GM23338 (cell line): ENCODE measurements around the gene MRPS12.

ENCODE experiments used
- CREB1 ChIP-seq: fragments of 250-450 bp; sonication (Bioruptor Pico); IDR thresholded peaks from 2 replicates; pipeline ENCODE4 v1.5.0; 2020; ENCODE audit warnings: low read depth, mild to moderate bottlenecking, moderate library complexity
- EZH2 ChIP-seq: fragments of 200-600 bp; sonication (generic); IDR thresholded peaks from one replicate; pipeline ENCODE4 v1.8.0; 2017; ENCODE audit warnings: antibody characterized with exemption, mild to moderate bottlenecking, low read depth; ENCODE audit not compliant: unreplicated experiment
- EZH2phosphoT487 ChIP-seq: fragments of 200-600 bp; sonication (generic); IDR thresholded peaks from one replicate; pipeline ENCODE4 v1.8.1; 2018; ENCODE audit warnings: antibody characterized with exemption; ENCODE audit not compliant: unreplicated experiment
- JUNB ChIP-seq: IDR thresholded peaks from one replicate; pipeline ENCODE4 v1.6.1; 2016; ENCODE audit warnings: antibody characterized with exemption; ENCODE audit not compliant: unreplicated experiment
- POLR2AphosphoS5 ChIP-seq: IDR thresholded peaks from 2 replicates; pipeline ENCODE4 v1.6.1; 2016; ENCODE audit warnings: antibody characterized with exemption, low read depth
- STAT1 ChIP-seq: IDR thresholded peaks from one replicate; pipeline ENCODE4 v1.6.1; 2016; ENCODE audit warnings: antibody characterized with exemption; ENCODE audit not compliant: unreplicated experiment
- TF ChIP-seq, protein P1 (sequence below), 2 experiments: fragments of 200-600 bp in 1 of 2; sonication (generic) in 1 of 2; conservative IDR thresholded peaks; 2 replicates each; pipeline versions ENCODE4 v1.5.1 to v1.6.1; 2016 to 2017; ENCODE audit warnings: antibody characterized with exemption in 2 of 2, low read depth in 2 of 2, mild to moderate bottlenecking in 2 of 2, moderate library complexity in 1 of 2
- TF ChIP-seq, protein P2 (sequence below): IDR thresholded peaks from one replicate; pipeline ENCODE4 v1.6.1; 2018; ENCODE audit warnings: antibody characterized with exemption; ENCODE audit not compliant: unreplicated experiment
- TF ChIP-seq, protein P3 (sequence below): IDR thresholded peaks from 2 replicates; pipeline ENCODE4 v1.6.1; 2016; ENCODE audit warnings: antibody characterized with exemption
- TF ChIP-seq, protein P4 (sequence below): fragments of 250-450 bp; sonication (Bioruptor Pico); IDR thresholded peaks from 2 replicates; pipeline ENCODE4 v1.5.0; 2020; ENCODE audit warnings: mild to moderate bottlenecking, moderate library complexity

DNA sequence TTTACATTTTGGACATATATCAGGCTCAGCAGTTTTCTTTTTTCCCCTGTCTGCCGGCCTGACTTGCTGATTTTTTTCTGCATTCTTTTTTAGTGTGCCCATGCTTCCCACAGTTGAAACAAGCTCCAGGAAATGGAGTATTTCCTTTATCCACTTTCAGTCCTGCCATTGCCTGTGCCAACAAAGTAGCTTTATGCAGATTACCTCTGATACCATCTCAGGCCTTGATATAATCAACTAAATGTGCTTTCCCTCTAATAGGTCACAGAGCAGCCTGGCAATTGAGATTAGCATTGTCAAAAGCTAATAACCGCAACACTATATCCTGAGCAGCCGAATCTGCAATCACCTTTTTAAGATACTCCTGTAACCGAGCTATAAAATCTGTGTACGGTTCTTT lies 9.2 kb downstream of the MRPS12 start:
- TF ChIP-seq EZH2 (no peak), POLR2AphosphoS5 (no peak), EZH2phosphoT487 (no peak), CREB1 (CRISPR knock-in tag) (no peak), JUNB (no peak), STAT1 (no peak)
- TF ChIP-seq, protein P1, sequence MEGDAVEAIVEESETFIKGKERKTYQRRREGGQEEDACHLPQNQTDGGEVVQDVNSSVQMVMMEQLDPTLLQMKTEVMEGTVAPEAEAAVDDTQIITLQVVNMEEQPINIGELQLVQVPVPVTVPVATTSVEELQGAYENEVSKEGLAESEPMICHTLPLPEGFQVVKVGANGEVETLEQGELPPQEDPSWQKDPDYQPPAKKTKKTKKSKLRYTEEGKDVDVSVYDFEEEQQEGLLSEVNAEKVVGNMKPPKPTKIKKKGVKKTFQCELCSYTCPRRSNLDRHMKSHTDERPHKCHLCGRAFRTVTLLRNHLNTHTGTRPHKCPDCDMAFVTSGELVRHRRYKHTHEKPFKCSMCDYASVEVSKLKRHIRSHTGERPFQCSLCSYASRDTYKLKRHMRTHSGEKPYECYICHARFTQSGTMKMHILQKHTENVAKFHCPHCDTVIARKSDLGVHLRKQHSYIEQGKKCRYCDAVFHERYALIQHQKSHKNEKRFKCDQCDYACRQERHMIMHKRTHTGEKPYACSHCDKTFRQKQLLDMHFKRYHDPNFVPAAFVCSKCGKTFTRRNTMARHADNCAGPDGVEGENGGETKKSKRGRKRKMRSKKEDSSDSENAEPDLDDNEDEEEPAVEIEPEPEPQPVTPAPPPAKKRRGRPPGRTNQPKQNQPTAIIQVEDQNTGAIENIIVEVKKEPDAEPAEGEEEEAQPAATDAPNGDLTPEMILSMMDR (conservative IDR thresholded peaks at IDR 0.05; ENCODE audit: low read depth in 2 of 2), result no peak
- TF ChIP-seq, protein P2, sequence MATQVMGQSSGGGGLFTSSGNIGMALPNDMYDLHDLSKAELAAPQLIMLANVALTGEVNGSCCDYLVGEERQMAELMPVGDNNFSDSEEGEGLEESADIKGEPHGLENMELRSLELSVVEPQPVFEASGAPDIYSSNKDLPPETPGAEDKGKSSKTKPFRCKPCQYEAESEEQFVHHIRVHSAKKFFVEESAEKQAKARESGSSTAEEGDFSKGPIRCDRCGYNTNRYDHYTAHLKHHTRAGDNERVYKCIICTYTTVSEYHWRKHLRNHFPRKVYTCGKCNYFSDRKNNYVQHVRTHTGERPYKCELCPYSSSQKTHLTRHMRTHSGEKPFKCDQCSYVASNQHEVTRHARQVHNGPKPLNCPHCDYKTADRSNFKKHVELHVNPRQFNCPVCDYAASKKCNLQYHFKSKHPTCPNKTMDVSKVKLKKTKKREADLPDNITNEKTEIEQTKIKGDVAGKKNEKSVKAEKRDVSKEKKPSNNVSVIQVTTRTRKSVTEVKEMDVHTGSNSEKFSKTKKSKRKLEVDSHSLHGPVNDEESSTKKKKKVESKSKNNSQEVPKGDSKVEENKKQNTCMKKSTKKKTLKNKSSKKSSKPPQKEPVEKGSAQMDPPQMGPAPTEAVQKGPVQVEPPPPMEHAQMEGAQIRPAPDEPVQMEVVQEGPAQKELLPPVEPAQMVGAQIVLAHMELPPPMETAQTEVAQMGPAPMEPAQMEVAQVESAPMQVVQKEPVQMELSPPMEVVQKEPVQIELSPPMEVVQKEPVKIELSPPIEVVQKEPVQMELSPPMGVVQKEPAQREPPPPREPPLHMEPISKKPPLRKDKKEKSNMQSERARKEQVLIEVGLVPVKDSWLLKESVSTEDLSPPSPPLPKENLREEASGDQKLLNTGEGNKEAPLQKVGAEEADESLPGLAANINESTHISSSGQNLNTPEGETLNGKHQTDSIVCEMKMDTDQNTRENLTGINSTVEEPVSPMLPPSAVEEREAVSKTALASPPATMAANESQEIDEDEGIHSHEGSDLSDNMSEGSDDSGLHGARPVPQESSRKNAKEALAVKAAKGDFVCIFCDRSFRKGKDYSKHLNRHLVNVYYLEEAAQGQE, result no peak
- TF ChIP-seq, protein P3, sequence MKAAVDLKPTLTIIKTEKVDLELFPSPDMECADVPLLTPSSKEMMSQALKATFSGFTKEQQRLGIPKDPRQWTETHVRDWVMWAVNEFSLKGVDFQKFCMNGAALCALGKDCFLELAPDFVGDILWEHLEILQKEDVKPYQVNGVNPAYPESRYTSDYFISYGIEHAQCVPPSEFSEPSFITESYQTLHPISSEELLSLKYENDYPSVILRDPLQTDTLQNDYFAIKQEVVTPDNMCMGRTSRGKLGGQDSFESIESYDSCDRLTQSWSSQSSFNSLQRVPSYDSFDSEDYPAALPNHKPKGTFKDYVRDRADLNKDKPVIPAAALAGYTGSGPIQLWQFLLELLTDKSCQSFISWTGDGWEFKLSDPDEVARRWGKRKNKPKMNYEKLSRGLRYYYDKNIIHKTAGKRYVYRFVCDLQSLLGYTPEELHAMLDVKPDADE, result no peak
- TF ChIP-seq, protein P4, sequence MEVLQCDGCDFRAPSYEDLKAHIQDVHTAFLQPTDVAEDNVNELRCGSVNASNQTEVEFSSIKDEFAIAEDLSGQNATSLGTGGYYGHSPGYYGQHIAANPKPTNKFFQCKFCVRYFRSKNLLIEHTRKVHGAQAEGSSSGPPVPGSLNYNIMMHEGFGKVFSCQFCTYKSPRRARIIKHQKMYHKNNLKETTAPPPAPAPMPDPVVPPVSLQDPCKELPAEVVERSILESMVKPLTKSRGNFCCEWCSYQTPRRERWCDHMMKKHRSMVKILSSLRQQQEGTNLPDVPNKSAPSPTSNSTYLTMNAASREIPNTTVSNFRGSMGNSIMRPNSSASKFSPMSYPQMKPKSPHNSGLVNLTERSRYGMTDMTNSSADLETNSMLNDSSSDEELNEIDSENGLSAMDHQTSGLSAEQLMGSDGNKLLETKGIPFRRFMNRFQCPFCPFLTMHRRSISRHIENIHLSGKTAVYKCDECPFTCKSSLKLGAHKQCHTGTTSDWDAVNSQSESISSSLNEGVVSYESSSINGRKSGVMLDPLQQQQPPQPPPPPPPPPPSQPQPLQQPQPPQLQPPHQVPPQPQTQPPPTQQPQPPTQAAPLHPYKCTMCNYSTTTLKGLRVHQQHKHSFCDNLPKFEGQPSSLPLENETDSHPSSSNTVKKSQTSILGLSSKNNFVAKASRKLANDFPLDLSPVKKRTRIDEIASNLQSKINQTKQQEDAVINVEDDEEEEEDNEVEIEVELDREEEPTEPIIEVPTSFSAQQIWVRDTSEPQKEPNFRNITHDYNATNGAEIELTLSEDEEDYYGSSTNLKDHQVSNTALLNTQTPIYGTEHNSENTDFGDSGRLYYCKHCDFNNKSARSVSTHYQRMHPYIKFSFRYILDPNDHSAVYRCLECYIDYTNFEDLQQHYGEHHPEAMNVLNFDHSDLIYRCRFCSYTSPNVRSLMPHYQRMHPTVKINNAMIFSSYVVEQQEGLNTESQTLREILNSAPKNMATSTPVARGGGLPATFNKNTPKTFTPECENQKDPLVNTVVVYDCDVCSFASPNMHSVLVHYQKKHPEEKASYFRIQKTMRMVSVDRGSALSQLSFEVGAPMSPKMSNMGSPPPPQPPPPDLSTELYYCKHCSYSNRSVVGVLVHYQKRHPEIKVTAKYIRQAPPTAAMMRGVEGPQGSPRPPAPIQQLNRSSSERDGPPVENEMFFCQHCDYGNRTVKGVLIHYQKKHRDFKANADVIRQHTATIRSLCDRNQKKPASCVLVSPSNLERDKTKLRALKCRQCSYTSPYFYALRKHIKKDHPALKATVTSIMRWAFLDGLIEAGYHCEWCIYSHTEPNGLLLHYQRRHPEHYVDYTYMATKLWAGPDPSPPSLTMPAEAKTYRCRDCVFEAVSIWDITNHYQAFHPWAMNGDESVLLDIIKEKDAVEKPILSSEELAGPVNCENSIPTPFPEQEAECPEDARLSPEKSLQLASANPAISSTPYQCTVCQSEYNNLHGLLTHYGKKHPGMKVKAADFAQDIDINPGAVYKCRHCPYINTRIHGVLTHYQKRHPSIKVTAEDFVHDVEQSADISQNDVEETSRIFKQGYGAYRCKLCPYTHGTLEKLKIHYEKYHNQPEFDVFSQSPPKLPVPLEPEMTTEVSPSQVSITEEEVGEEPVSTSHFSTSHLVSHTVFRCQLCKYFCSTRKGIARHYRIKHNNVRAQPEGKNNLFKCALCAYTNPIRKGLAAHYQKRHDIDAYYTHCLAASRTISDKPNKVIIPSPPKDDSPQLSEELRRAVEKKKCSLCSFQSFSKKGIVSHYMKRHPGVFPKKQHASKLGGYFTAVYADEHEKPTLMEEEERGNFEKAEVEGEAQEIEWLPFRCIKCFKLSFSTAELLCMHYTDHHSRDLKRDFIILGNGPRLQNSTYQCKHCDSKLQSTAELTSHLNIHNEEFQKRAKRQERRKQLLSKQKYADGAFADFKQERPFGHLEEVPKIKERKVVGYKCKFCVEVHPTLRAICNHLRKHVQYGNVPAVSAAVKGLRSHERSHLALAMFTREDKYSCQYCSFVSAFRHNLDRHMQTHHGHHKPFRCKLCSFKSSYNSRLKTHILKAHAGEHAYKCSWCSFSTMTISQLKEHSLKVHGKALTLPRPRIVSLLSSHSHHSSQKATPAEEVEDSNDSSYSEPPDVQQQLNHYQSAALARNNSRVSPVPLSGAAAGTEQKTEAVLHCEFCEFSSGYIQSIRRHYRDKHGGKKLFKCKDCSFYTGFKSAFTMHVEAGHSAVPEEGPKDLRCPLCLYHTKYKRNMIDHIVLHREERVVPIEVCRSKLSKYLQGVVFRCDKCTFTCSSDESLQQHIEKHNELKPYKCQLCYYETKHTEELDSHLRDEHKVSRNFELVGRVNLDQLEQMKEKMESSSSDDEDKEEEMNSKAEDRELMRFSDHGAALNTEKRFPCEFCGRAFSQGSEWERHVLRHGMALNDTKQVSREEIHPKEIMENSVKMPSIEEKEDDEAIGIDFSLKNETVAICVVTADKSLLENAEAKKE (CRISPR knock-in tag), result no peak
